Measurements from ENCODE around the gene IL1RL1. TPM values are rescaled to one million over a fixed set of nuclear protein-coding genes. Genes with fewer than 3 reads are reported as not detected.

Gene IL1RL1
- total RNA-seq, 1 donor from 2014 or later: 65.8 TPM

GRCh38 chr2:102303589-102303988, 7.8 kb upstream of the IL1RL1 start:
- DNase-seq (ENCODE audit: low read depth): no peak
- no peaks in the 10 kb centered on the region for H3K36me3 ChIP-seq (ENCODE audit: control insufficient read depth, insufficient read depth, low read length)
- no peaks in the 10 kb centered on the region for H3K27me3 ChIP-seq (ENCODE audit: control insufficient read depth, insufficient read depth, low read length)
- FAIRE-seq: no peak
- no peak for TF ChIP-seq CTCF (IDR thresholded peaks at IDR 0.05; ENCODE audit: insufficient read depth, low read length, severe bottlenecking)
- H3K4me3 ChIP-seq (ENCODE audit: low read depth, low read length): no peak overlapping the region

- no peaks in the 10 kb centered on the region for H3K36me3 ChIP-seq (ENCODE audit: control insufficient read depth, insufficient read depth, low read length)
- DNase-seq (ENCODE audit: low read depth) (peak; percentile 48), FAIRE-seq (no peak)
- H3K4me3 ChIP-seq (ENCODE audit: low read depth, low read length): no peak overlapping the region
- H3K27me3 ChIP-seq (ENCODE audit: control insufficient read depth, insufficient read depth, low read length): no peaks in the 10 kb centered on the region
- no peak for TF ChIP-seq CTCF (IDR thresholded peaks at IDR 0.05; ENCODE audit: insufficient read depth, low read length, severe bottlenecking)
Measured at GRCh38 chr2:102304268-102304667, 7.1 kb upstream of the IL1RL1 start.

- Histone ChIP-seq H3K36me3 (ENCODE audit: control insufficient read depth, insufficient read depth, low read length) (no peaks in the 10 kb centered on the region), H3K4me3 (ENCODE audit: low read depth, low read length) (no peak overlapping the region), H3K27me3 (ENCODE audit: control insufficient read depth, insufficient read depth, low read length) (no peaks in the 10 kb centered on the region)
- FAIRE-seq: peak; percentile 13
- DNase-seq (ENCODE audit: low read depth): no peak
- TF ChIP-seq CTCF (IDR thresholded peaks at IDR 0.05; ENCODE audit: insufficient read depth, low read length, severe bottlenecking): no peak
Measured at GRCh38 chr2:102304711-102305611, 6.4 kb upstream of the IL1RL1 start.

GRCh38 chr2:102306125-102306524, 5.2 kb upstream of the IL1RL1 start:
- H3K27me3 ChIP-seq (ENCODE audit: control insufficient read depth, insufficient read depth, low read length): no peaks in the 10 kb centered on the region
- TF ChIP-seq CTCF (IDR thresholded peaks at IDR 0.05; ENCODE audit: insufficient read depth, low read length, severe bottlenecking): no peak
- FAIRE-seq: no peak

GRCh38 chr2:102313025-102313424, 1.7 kb downstream of the IL1RL1 start:
- no peaks in the 10 kb centered on the region for H3K36me3 ChIP-seq (ENCODE audit: control insufficient read depth, insufficient read depth, low read length)
- peak; percentile 98 for DNase-seq (ENCODE audit: low read depth)
- no peaks in the 10 kb centered on the region for H3K27me3 ChIP-seq (ENCODE audit: control insufficient read depth, insufficient read depth, low read length)
- no peak overlapping the region for H3K4me3 ChIP-seq (ENCODE audit: low read depth, low read length)
- TF ChIP-seq CTCF (IDR thresholded peaks at IDR 0.05; ENCODE audit: insufficient read depth, low read length, severe bottlenecking): no peak
- no peak for FAIRE-seq

More at GRCh38 chr2:102306125-102306524, 5.2 kb upstream of the IL1RL1 start:
- Histone ChIP-seq H3K36me3 (ENCODE audit: control insufficient read depth, insufficient read depth, low read length) (no peaks in the 10 kb centered on the region), H3K4me3 (ENCODE audit: low read depth, low read length) (no peak overlapping the region)
- DNase-seq (ENCODE audit: low read depth): no peak
